GM19324 (cell line): Measurements from ENCODE around the gene RBM39.
"Not testable (repeated sequence)": the region's sequence is repeated elsewhere in the genome, so short reads cannot be mapped to it uniquely, and the experiment has no call there.

Experiments used
- ATAC-seq: cut with Tn5 transposase; IDR thresholded peaks from one replicate; pipeline ENCODE4 v1.9.1; 2021; ENCODE audit warnings: mild to moderate bottlenecking, moderate library complexity; ENCODE audit not compliant: unreplicated experiment, low FRiP score

RBM39 gene

GRCh38 chr20:35690265-35690664, 51.8 kb downstream of the RBM39 start:
- ATAC-seq, result no peak

- not testable (repeated sequence) for ATAC-seq
These were observed 55.2 kb downstream of the RBM39 start for GRCh38 chr20:35686872-35687271.

DNA sequence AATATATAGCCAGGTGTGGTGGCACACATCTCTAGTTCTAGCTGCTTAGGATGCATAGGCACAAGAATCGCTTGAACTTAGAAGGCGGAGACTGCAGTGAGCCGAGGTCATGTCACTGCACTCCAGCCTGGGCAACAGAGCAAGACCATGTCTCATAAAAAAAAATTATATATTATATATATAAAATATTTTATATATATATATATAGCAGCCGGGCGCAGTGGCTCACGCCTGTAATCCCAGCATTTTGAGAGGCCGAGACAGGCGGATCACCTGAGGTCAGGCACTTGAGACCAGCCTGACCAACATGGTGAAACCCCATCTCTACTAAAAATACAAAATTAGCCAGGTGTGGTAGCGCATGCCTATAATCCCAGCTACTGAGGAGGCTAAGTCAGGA, 56.7 kb downstream of the RBM39 start:
- ATAC-seq, result not testable (repeated sequence)

DNA sequence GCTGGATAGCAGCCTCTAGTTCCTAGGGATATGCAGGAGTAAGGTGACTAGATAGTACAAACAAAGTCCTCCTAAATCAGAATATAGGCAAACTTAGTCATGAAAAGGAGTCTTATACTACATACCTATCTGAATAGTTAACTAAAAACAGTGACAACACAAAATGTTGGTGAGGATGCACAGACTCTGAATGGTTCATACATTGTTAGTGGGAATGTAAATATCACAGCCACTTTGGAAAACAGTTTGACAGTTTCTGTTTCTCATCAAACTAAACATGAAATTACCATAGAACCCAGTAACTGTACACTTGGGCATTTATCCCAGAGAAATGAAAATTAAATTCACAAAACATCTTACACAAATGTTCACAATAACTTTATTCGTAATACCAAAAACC, 60.1 kb downstream of the RBM39 start:
- ATAC-seq, result no peak

GRCh38 chr20:35680452-35681183, 61.4 kb downstream of the RBM39 start:
- no peak for ATAC-seq

- no peak for ATAC-seq
These were observed 67.1 kb downstream of the RBM39 start for GRCh38 chr20:35674921-35675320.

DNA sequence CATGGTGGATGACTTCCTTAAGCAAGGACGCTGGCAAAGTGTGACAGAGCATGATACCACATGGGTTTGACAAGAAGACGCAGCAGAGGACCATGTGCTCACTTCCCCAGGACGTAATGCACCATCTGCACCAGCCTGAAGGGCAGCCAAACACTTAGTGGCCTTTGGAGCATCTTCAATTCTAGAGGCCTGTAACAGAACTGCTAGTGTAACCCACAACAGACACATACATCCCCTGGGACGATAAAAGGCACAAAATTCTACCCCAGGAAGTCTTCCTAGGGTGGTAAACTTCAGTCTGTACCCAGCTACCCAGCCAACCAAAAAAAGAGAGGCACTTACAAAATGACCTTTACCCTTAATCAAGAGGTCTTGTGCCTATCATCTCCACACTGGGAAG, 68.2 kb downstream of the RBM39 start:
- ATAC-seq, result no peak

GRCh38 chr20:35669681-35670080, 72.4 kb downstream of the RBM39 start:
- ATAC-seq, result no peak

DNA sequence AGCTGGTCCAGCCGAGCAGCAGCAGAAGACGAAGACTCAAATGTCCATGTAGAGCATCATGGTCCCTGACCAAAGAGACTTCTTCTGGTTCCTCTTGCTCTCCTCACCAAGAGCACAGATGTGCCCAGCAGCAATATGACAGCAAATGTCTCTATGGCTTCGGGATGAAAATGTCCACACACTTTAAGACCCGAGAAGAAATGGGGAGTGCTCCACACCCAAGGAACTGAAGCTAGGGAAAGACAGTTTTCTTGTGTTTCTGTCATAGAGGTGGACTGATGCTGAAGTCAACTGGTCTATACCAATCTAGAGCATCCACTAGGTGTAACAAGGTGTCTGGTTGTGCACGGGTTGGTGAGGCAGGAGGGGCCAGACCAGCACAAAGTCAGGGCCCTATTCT, 72.8 kb downstream of the RBM39 start:
- no peak for ATAC-seq

- ATAC-seq, result no peak
These were observed 76.1 kb downstream of the RBM39 start for GRCh38 chr20:35665949-35666288.

DNA sequence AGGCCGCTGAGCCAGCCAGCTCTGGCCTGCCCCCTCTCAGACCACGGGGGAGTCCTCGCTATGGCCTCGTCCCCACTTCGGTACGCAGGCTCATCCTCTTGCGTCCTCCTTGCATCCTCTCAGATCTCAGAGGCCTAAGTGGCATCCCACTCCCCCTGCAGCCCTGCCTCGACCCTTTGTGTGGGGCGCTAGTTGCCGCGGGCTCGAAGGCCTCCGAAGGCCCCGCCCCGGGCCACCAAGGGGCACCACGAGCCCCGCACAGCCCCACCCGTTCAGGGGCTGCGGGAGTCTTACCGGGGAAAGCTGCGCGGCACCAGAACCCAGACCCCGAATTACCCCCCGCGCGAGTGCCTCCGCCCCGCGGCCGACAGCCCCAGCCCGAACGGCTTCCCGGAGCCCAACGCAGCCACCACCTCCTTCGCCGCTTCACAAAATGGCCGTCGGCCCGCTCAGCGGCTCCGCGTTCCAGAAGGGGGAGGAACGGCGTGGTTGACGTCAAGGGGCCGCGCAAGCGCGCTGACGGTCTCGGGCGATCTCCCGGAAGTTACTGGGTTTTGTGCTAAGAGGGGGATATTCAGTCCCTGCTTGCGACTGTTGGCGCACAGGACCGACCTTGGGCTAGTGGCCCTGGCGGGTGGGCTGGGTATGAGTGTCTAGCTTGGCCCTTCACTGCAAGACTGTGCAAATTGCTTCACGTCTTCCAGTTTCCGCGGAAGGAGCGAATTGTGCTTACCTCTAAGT, 77.4 kb downstream of the RBM39 start, which contains the start of the genes CPNE1 and RBM12:
Gene CPNE1 (minus strand): TSS at position 435 of the 741 bp plus-strand sequence. CDS start 31,977 bp downstream, outside the sequence.
Gene RBM12 (minus strand): TSS at position 435 of the 741 bp plus-strand sequence. CDS start 9,578 bp downstream, outside the sequence.
- peak; percentile 69 for ATAC-seq

DNA sequence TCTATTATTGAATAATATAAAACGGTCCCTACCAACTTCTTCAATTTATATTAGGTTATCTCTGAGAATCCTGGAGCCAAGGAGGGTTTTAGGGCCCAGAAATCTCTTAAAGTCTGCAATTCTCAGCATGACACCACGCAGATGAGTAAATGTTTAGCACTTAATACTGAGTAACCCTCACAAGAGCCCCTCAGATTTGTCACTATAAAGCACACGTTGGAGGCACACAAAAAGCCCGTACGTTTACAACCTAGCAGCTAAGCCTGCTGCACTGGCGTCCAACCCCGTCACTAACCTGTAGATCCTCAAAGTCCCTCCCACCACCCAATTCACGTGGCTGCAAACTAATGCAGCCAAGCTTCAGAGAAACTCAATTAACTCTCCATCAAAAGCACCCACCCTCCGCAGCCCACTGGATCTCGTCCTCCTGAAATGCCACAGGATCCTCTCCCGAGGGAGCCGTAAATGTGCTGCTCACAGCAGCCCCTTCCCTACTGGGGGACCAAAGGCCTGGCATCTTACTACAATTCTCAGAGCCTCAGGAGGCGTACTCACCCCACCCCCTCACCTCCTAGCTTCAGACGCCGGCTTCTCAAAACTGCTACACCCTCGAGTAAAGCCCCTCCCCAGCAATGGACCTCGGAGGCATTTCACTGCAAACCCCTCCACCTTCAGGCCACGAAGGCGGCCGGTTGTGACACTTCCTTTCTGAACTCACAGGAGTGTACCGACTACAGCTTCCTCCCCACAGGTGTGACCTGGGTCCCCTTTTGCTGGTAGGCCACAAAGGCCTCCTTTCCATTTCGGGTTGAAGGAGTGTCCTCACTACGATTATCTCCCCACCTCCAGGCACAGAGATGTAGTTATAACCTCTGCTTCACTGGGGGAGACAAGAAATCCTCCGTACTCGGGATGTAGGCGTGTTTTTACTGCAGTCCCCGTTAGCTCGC, 78.3 kb downstream of the RBM39 start:
- peak; percentile 35 for ATAC-seq

GRCh38 chr20:35662551-35662950, 79.5 kb downstream of the RBM39 start:
- no peak for ATAC-seq

- ATAC-seq, result no peak
These were observed 80.2 kb downstream of the RBM39 start for GRCh38 chr20:35661908-35662307.

GRCh38 chr20:35661053-35661452, 81.0 kb downstream of the RBM39 start:
- no peak for ATAC-seq

DNA sequence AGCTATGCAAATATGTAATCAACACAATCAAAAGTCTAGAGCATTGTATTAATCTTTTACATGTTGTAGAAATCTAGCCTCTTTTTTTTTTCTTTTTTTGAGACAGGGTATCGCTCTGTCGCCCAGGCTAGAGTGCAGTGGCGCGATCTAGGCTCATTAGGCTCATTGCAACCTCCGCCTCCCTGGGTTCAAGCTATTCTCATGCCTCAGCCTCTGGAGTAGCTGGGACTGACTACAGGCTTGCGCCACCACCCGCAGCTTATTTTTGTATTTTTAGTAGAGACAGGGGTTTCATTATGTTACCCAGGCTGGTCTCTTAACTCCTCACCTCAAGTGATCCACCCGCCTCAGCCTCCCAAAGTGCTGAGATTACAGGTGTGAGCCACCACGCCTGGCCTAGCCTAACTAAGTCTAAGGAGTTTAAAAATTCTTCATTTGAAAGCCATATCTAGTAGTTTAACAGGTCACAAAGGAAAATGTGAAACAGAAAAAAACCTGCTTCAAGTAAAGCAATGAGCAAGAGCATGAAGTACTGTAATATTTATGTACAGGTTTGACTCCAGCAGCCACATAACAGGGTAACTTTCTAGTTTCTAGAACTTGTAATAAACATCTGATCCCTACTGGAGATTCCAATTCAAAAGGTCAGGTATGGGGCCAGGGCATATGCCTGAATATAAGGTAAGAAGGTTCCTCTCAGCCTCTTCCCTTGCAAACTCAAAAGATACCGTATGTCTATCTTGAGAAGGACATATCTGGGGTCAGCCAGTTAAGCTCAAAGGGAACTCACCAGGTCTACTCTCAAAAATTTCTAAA, 81.7 kb downstream of the RBM39 start:
- ATAC-seq, result no peak

DNA sequence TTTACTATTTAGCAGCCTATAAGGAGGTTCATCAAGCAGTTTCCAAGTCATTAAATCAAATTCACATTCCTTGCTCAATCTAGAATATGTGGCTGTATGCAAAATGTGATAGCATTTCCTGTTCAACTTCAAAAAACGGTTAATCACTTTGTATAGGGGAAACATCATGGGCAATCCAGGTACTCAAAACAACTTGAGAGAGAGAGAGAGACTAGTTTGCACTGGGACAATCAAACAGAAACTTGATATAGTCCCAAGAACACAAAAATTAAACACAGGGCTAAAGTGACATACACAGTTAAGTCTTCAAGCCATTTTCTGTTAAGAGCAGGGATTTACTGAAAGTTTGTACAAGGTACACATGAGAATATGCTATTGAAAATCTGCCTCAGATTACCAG, 84.8 kb downstream of the RBM39 start:
- ATAC-seq, result no peak

- ATAC-seq, result no peak
These were observed 87.6 kb downstream of the RBM39 start for GRCh38 chr20:35654415-35654814.

- ATAC-seq, result no peak
These were observed 88.2 kb downstream of the RBM39 start for GRCh38 chr20:35653893-35654292.
